Measurements from ENCODE around the gene RBM17.

RBM17 gene

DNA sequence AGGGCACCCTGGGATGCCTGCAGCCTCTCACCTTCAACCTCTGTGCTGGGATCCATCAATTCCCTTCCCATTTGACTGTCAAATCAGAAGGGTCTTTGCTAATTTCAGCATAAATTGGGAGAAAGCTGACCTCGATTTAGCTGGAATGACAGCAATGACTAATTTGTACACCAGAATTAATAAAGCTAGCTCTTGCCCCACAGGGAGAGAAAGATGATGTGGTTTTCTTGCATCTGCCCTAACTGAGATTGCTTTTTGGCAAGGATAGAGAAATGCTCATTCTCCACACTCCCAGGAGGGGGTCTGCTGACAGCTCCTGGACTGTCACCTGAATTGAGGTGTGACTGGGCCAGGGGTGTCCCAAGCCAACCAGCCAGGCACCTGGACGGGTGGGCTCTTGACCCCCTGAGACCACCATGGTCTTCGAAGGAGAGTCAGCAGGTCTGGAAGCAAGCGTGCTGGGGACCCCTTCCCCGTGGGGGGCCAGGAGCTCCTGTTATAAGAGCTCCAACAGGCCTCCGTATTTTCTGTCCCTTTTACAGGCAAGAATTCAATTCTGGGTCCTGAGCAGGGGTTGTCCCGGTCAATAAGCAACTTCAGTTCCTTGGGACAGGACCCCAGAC is 42.1 kb downstream of the RBM17 start:
- TF ChIP-seq, protein P1, sequence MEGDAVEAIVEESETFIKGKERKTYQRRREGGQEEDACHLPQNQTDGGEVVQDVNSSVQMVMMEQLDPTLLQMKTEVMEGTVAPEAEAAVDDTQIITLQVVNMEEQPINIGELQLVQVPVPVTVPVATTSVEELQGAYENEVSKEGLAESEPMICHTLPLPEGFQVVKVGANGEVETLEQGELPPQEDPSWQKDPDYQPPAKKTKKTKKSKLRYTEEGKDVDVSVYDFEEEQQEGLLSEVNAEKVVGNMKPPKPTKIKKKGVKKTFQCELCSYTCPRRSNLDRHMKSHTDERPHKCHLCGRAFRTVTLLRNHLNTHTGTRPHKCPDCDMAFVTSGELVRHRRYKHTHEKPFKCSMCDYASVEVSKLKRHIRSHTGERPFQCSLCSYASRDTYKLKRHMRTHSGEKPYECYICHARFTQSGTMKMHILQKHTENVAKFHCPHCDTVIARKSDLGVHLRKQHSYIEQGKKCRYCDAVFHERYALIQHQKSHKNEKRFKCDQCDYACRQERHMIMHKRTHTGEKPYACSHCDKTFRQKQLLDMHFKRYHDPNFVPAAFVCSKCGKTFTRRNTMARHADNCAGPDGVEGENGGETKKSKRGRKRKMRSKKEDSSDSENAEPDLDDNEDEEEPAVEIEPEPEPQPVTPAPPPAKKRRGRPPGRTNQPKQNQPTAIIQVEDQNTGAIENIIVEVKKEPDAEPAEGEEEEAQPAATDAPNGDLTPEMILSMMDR (IDR thresholded peaks at IDR 0.05; ENCODE audit: low read depth, low read length): no peak
- no peaks in the 10 kb centered on the region for H3K36me3 ChIP-seq
- no peaks in the 10 kb centered on the region for H3K4me1 ChIP-seq

DNA sequence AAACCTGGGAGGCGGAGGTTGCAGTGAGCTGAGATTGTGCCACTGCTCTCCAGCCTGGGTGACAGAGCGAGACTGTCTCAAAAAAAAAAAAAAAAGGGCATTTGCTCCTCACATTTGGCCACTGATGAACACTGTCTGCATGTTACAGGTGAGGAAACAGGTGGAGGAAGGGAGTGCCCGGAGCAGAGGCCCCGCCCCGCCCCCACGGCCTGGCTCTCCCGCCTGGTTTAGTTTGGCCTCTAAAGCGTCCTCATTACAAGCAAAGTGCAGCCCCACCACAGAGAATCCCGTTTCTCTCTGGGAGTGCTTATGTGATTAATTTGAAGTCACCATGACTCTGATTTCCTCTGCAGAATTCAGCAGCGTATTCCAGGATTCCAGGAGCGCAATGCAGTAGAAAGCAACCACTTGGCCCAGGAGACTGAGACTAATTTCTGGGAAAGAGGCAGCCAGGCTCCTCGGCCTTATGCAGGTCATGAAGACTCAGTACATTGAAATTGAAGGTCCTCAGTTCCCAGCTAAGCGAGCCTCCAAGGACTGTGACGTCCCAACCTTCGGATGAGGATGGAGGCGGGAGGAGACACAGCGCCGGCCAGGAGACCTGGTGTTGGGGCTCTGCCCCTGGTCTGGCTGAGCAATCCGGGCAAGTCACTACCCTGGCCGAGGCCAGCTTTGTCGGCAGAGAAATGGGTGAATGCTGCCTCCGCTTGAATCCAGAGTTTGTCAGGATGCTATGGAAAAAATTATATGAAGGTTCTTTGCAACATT is 44.7 kb downstream of the RBM17 start:
- Histone ChIP-seq H3K4me3 (ENCODE audit: low read depth, low read length) (no peak overlapping the region), H3K4me1 (no peaks in the 10 kb centered on the region), H3K9me3 (no peaks in the 10 kb centered on the region), H3K27me3 (peaks cover under 1% of the 10 kb centered on the region; the same call in 1 of the 2 replicates), H3K36me3 (no peaks in the 10 kb centered on the region)
- no peak for DNase-seq
- TF ChIP-seq, protein P1 (IDR thresholded peaks at IDR 0.05; ENCODE audit: low read depth, low read length): no peak

More for the DNA sequence above, 42.1 kb downstream of the RBM17 start:
- Histone ChIP-seq H3K4me3 (ENCODE audit: low read depth, low read length) (no peak overlapping the region), H3K27me3 (no peaks in the 10 kb centered on the region), H3K9me3 (no peaks in the 10 kb centered on the region)
- DNase-seq: no peak

DNA sequence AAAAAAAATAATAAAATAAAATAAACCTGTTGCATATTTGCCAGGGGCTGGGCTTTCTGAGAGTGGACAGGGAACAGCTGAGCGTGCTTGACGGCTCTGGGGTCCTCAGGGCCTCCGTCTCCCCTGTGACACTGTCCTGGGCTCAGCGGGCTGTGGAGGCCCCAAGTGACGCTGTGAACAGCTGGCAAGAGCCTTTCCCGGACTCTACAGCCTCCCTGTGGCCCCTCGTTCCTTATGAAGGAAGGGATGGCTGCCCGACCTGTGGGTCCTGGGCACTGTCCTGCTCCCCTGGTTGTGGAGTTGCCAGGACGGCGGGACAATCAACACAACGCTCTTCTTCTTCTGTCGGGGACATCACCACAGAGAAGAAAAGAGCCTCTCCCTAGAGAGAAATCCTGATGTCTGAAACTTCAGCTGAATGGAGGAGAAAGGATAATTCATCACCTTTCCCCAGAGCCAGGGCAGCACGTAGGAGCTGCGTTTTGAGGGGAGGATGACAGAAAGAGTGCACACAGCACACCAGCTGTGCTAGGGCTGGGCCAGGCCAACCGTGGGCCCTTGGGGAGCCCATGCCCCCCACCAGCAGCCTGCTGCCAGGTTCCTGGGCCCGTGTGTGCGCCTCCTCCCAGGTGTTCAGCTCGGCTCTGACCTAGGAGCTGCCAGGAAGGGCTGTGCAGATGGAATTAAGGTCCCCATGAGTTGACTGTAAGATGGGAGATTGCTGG is 45.4 kb downstream of the RBM17 start:
- no peaks in the 10 kb centered on the region for H3K36me3 ChIP-seq
- no peak for DNase-seq
- TF ChIP-seq, protein P1 (IDR thresholded peaks at IDR 0.05; ENCODE audit: low read depth, low read length): no peak
- peaks cover 7% of the 10 kb centered on the region for H3K27me3 ChIP-seq
- no peaks in the 10 kb centered on the region for H3K4me1 ChIP-seq
- no peak overlapping the region for H3K4me3 ChIP-seq (ENCODE audit: low read depth, low read length)
- H3K9me3 ChIP-seq: no peaks in the 10 kb centered on the region

DNA sequence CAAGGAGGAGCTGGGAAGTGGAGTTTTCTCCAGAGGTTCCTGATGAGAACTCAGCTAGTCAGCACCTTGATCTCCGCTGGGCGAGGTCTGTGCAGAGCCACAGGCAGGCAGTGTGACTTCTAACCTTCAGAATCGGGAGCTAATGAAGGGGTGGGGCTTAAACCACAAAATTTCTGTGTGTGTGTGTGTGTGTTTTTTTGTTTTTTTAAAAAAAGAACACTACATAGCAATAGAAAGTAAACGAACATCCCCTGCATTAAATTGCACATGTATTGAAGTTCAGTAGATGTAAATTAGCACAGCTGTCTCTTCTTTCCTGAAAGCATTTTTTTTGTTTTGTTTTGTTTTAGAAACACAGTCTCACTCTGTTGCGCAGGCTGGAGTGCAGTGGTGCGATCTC is 46.2 kb downstream of the RBM17 start:
- peaks cover 7% of the 10 kb centered on the region for H3K27me3 ChIP-seq
- no peaks in the 10 kb centered on the region for H3K36me3 ChIP-seq
- no peak for DNase-seq
- H3K4me3 ChIP-seq (ENCODE audit: low read depth, low read length): no peak overlapping the region
- TF ChIP-seq, protein P1 (IDR thresholded peaks at IDR 0.05; ENCODE audit: low read depth, low read length): no peak
- H3K9me3 ChIP-seq: no peaks in the 10 kb centered on the region
- no peaks in the 10 kb centered on the region for H3K4me1 ChIP-seq

DNA sequence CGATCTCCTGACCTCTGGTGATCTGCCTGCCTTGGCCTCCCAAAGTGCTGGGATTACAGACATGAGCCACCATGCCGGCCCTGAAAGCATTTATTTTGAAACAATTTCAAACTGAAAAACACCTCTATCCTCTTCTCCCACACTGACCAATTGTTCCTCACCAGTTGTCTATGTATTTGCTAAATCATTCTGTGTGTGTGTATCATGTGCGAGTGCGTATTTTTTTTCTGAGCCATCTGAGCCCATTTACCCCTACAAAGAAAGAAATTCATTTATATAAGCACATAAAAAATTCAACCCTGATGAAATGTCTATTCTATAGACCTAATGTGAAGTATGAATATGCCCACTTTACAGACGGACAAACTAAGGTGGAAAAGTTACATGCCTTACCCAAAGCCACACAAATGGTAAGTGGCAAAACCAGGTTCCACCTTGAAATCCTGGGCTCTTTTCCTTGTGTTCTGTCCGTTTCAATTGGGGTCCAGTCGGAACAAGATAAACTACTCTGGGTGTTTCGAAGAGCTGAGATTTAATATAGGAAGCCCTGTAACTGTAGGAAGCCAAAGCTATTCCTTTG is 46.8 kb downstream of the RBM17 start:
- DNase-seq: no peak
- Histone ChIP-seq H3K9me3 (no peaks in the 10 kb centered on the region), H3K4me1 (no peaks in the 10 kb centered on the region), H3K4me3 (ENCODE audit: low read depth, low read length) (no peak overlapping the region), H3K36me3 (no peaks in the 10 kb centered on the region), H3K27me3 (peaks cover 7% of the 10 kb centered on the region)
- TF ChIP-seq, protein P1 (IDR thresholded peaks at IDR 0.05; ENCODE audit: low read depth, low read length): no peak
